Esophagus (tissue), 2 donors: ENCODE measurements around the gene RIOX2. TPM values are rescaled to one million over a fixed set of nuclear protein-coding genes. Genes with fewer than 3 reads are reported as not detected.

Experiments used
- H3K27ac ChIP-seq, 2 donors: one replicate each; pipeline ENCODE4 v1.5.1; 2013; ENCODE audit warnings: low read depth in 2 of 2, mild to moderate bottlenecking in 2 of 2, inconsistent platforms in 1 of 2, low read length in 1 of 2, moderate library complexity in 1 of 2
- H3K27me3 ChIP-seq, 2 donors: one replicate each; pipeline ENCODE4 v1.6.1; 2013; ENCODE audit warnings: low read length in 2 of 2, control low read depth in 1 of 2, mild to moderate bottlenecking in 1 of 2; ENCODE audit not compliant: insufficient read depth in 2 of 2, control insufficient read depth in 1 of 2
- H3K36me3 ChIP-seq, 2 donors: one replicate each; pipeline ENCODE4 v1.6.1; 2013; ENCODE audit warnings: low read length in 1 of 2; ENCODE audit not compliant: control insufficient read depth in 2 of 2, insufficient read depth in 2 of 2
- H3K4me1 ChIP-seq, 2 donors: one replicate each; pipeline ENCODE4 v1.6.1; 2013; ENCODE audit warnings: low read length in 1 of 2; ENCODE audit not compliant: control insufficient read depth in 2 of 2, insufficient read depth in 2 of 2
- H3K4me3 ChIP-seq, 2 donors: one replicate each; pipeline ENCODE4 v1.5.1; 2013; ENCODE audit warnings: low read length in 2 of 2, mild to moderate bottlenecking in 2 of 2, low read depth in 1 of 2, moderate library complexity in 1 of 2
- H3K9me3 ChIP-seq, 2 donors: one replicate each; pipeline ENCODE4 v1.6.1; 2013; ENCODE audit warnings: mild to moderate bottlenecking in 2 of 2, low read depth in 1 of 2, low read length in 1 of 2, moderate library complexity in 1 of 2; ENCODE audit not compliant: control insufficient read depth in 2 of 2, insufficient read depth in 1 of 2
- WGBS, 2 donors: extraction: QIAGEN DNeasy Blood & Tissue Kit; methylation state at CpG; one replicate each; pipeline ENCODE4 v1.1.7; 2013; 5-methylcytosine and 5-hydroxymethylcytosine counted together
- polyA plus RNA-seq, 2 donors: library from polyadenylated mRNA; stranded (reverse); fragments of 200-250 nt; gene quantifications; one replicate each; pipeline ENCODE4 v1.2.3, GENCODE V29; 2013
- donor health status: healthy with polysubstance abuse.
- donor health status: Bipolar disorder and iron deficiency.

Gene RIOX2
- polyA plus RNA-seq, 2 donors, result 24.0 to 27.9 TPM

DNA sequence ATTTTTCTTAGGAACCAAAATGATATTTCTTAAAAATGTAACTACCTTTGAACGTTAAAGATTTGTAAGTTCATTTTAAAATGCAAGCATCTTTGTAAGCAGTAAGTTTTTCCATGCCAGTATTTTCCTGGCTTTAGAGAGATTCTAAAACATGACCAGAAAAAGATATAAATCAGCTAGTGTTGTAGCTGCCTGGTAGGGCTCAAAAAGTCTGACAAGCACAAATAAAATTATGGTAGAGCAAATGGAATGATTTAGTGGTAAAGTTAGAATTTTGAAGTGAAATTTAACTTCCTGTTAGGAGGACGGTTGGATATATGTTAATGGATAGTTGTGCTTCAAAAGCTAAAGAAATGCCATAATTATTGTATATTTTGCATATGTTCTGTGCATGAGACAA, 33.2 kb upstream of the RIOX2 start:
- WGBS, 2 donors, result 84 to 86% methylated on average over 2 of the region's 2 CpGs
- Histone ChIP-seq H3K4me3 (no peak overlapping the region), H3K27ac (no peak overlapping the region), H3K9me3 (no peaks in the 10 kb centered on the region), H3K4me1 (no peaks in the 10 kb centered on the region), H3K27me3 (no peaks in the 10 kb centered on the region), H3K36me3 (no peaks in the 10 kb centered on the region)

DNA sequence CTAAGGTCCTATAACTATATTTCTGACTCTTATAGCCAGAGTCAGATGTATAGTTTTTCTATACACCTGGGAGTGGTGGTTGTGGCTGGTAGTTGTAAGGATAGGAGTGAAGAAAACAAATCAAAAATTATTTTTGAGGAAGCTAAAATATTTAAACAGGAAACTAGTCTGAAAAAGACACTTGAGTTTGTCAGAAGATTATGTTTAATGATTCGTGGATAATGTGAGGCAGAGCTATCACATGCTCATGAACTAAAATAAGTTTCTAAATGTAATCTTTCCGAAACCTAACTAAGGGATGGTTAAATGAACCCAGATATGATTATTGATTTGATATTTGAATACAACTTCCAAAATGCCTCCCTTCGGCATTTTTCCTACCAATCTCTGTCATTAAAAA, 32.5 kb upstream of the RIOX2 start:
- WGBS, 2 donors, result 82 to 86% methylated on average over 3 of the region's 3 CpGs
- no peak overlapping the region for H3K4me3 ChIP-seq
- H3K27ac ChIP-seq, result no peak overlapping the region
- H3K36me3 ChIP-seq, result no peaks in the 10 kb centered on the region
- no peaks in the 10 kb centered on the region for H3K9me3 ChIP-seq
- no peaks in the 10 kb centered on the region for H3K27me3 ChIP-seq
- H3K4me1 ChIP-seq, result no peaks in the 10 kb centered on the region

DNA sequence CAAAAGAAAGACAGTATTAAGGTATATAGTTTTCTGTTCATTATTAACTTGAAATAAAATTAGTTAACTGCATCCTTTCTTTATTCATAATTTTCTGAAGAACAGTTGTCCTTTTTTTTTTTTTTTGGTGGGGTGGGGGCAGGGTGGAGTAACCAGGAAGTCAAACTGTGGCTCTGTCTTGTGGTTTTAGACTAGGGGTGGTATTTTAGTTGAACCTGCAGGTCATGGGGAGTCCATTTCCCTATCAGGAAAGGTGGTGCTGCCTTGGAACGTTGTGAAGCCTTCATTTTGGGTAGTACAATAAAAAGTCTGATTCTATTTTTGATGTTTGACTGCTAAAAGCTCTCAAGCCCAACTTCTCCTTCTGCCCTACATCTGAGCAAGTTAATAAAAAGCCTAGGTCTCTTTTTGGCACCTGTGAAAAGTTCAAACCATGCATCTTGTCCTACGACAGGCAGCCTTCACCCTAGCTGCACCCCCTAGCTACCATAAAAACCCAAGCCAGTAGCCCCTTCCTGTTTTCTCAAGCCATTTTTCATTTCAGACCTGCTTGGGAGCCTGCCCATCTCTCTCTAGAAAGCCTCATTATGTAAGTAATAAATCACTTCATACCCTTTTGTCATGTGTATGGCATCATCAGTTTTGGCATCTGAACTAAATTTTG, 31.2 kb upstream of the RIOX2 start:
- Histone ChIP-seq H3K4me3 (no peak overlapping the region), H3K27ac (no peak overlapping the region), H3K4me1 (no peaks in the 10 kb centered on the region), H3K9me3 (no peaks in the 10 kb centered on the region), H3K36me3 (no peaks in the 10 kb centered on the region), H3K27me3 (no peaks in the 10 kb centered on the region)
- 55 to 66% methylated on average over 2 of the region's 2 CpGs for WGBS, 2 donors

DNA sequence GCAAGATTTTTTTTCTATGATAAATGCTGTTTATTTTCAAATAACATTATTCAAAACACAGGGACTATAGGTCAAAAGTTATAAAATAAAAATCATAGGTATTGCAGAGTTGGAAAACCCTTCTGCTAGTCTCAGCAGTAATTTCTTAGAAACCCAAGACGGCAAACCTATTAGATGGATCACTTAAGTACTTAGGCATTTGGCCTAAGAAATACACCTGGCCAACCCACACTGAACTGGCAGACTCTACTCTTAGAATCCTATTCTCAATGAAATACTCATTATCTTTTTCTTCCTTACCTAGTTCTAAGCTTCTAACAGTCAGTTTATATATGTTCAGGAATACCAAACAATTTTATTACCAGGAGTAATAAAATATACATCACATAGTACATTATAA, 30.5 kb upstream of the RIOX2 start:
- Histone ChIP-seq H3K27me3 (no peaks in the 10 kb centered on the region), H3K4me3 (no peak overlapping the region), H3K9me3 (no peaks in the 10 kb centered on the region), H3K27ac (no peak overlapping the region), H3K36me3 (no peaks in the 10 kb centered on the region), H3K4me1 (no peaks in the 10 kb centered on the region)
- WGBS, 2 donors, result 92 to 100% methylated on average over 1 of the region's 1 CpG

DNA sequence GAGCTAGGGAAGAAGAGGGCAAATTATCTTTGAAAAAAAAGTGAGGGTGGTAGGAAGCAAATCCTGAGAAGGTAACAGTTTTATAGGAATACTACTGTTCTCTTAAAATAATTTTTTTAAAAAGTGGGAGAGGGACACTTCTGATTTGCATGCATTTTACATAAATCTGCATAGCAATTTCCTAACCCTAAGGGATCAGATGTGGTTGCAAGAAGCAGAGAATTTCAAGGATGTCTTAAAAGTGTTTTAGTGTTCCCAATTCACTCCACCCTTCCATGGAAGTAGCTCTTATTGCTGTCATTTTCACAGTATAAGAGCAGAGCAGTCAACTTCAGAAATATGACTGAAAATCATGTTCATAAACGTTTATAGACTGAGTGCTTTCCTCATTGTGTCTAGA, 27.8 kb upstream of the RIOX2 start:
- no peaks in the 10 kb centered on the region for H3K36me3 ChIP-seq
- WGBS, 2 donors, result 24 to 26% methylated on average over 1 of the region's 1 CpG
- H3K4me1 ChIP-seq, result no peaks in the 10 kb centered on the region
- H3K9me3 ChIP-seq, result no peaks in the 10 kb centered on the region
- H3K4me3 ChIP-seq, result no peak overlapping the region
- no peak overlapping the region for H3K27ac ChIP-seq
- H3K27me3 ChIP-seq, result no peaks in the 10 kb centered on the region

DNA sequence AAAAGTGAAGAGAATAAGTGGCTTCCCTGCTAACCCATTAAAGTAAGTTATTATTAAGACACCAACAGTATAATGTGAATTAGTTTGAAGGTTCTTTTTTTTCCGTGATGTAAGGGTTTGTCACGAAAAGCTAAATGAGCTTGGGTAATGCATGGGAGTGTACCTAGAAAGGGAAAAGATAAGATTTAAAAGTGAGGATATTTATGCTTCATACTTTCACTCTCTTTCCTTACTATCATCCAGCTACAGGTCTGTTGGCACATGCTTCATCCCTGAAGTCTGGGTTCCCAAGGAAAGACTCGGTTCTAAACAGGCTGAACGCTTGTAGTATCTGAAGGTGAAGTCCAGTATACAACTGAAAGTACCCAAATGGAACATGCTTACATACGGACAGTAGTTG, 26.9 kb upstream of the RIOX2 start:
- no peaks in the 10 kb centered on the region for H3K9me3 ChIP-seq
- H3K4me1 ChIP-seq, result no peaks in the 10 kb centered on the region
- no peak overlapping the region for H3K27ac ChIP-seq
- no peaks in the 10 kb centered on the region for H3K36me3 ChIP-seq
- no peak overlapping the region for H3K4me3 ChIP-seq
- WGBS, 2 donors, result 95 to 97% methylated on average over 5 of the region's 5 CpGs
- no peaks in the 10 kb centered on the region for H3K27me3 ChIP-seq

DNA sequence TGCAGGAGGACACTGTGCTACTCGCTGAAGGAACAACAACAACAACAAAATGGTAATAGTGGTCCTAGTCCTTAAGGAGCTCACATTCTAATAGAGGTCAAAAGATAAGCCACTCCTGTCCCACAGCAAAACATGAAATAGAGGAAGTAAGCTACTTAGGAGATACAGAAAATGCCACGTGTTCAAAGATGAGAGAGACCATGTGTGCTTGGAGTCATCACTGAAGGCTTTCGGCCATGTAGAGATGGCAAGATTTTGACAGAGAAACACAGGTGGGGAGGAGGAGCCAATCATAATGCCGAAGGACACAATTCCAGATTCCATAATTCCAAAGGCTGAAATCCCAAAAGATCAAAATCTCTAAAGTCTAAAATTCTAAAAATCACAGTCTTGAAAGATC, 24.8 kb upstream of the RIOX2 start:
- 88 to 90% methylated on average over 4 of the region's 4 CpGs for WGBS, 2 donors
- Histone ChIP-seq H3K27me3 (no peaks in the 10 kb centered on the region), H3K36me3 (no peaks in the 10 kb centered on the region), H3K4me1 (no peaks in the 10 kb centered on the region), H3K9me3 (no peaks in the 10 kb centered on the region), H3K4me3 (no peak overlapping the region), H3K27ac (no peak overlapping the region)

DNA sequence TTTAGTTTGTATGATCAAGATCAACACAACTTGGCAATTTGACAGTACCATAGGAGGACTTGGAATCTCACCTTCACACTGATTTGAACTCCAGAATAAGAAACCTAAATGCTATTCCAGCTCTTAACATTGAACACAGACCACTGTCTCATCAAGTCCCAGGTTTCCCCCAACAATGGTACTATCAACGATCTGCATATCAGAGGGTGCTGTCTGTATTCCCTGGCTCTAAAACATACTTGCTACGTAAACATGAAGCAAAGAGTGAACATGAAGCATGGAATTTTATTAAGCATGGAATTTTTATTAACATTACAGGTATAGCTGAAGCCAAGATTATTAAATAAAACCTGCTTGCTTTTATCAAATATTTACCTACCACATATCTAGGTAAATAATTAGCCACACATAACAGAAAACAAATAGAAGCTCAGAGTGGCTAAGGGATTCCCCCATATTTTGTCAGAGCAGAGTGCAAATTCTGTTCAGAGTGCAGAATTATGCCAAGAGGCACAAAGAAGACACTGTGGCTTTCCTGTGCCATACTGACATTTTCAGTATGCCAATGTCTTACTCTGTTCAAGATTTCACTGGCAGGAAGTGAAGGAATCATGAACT, 22.2 kb upstream of the RIOX2 start:
- H3K9me3 ChIP-seq, result no peaks in the 10 kb centered on the region
- H3K4me3 ChIP-seq, result no peak overlapping the region
- H3K36me3 ChIP-seq, result no peaks in the 10 kb centered on the region
- WGBS, 2 donors, result 52 to 77% methylated on average over 2 of the region's 2 CpGs
- H3K4me1 ChIP-seq, result peaks cover 0 to 1% of the 10 kb centered on the region in 2 donors
- no peak overlapping the region for H3K27ac ChIP-seq
- no peaks in the 10 kb centered on the region for H3K27me3 ChIP-seq

DNA sequence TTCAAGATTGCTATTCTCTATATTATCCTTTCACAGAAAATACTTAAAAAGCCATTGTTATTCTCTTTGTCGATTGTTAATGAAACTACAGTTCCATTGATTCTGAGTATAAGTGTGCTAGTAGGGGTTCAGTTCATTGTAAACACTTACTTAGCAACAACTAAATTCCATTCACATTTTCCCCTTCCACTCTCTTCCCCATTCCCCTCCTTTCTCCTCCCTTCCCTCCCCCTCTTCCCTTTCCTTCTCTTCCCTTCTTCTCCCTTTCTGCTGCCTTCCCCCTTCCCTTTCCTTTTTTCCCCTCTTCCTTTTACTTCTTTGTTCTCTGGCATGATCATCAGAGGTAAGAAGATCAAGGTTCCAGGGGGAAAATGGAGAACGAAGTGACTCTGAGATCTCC, 21.3 kb upstream of the RIOX2 start:
- no peaks in the 10 kb centered on the region for H3K27me3 ChIP-seq
- H3K27ac ChIP-seq, result no peak overlapping the region
- 75 to 77% methylated on average over 2 of the region's 2 CpGs for WGBS, 2 donors
- peaks cover 0 to 1% of the 10 kb centered on the region in 2 donors for H3K4me1 ChIP-seq
- H3K9me3 ChIP-seq, result no peaks in the 10 kb centered on the region
- H3K36me3 ChIP-seq, result no peaks in the 10 kb centered on the region
- H3K4me3 ChIP-seq, result no peak overlapping the region

DNA sequence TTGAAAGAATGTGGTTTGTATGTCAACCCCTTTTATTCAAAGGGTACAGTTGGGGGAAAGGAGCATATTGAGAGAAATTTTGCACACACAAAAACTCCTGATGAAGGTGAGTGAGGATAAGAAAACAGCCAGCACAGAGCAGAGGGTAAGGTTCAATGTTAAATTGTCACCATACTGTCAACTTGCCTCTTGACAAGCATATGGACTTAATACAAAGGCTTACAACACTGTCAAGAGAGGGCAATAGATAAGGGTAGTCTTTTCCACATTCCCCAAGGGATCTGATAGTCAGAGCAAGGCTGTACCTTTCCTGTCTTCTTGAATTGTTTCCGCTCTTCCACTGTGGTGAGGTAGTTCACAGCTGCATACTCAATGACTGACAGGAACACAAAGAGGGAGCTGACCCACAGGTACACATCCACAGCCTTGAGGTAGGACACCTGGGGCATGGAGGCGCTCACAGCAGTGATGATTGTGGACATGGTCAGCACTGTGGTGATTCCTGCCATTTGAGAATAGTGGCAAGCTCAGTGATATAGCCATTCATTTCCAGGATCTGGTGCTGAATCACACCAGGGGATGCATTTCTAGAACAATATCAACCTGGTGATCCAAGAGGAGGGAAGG, 20.4 kb upstream of the RIOX2 start:
- H3K4me3 ChIP-seq, result no peak overlapping the region
- H3K27me3 ChIP-seq, result no peaks in the 10 kb centered on the region
- H3K9me3 ChIP-seq, result no peaks in the 10 kb centered on the region
- peaks cover 0 to 1% of the 10 kb centered on the region in 2 donors for H3K4me1 ChIP-seq
- no peak overlapping the region for H3K27ac ChIP-seq
- 91 to 97% methylated on average over 2 of the region's 2 CpGs for WGBS, 2 donors
- no peaks in the 10 kb centered on the region for H3K36me3 ChIP-seq
